ENCODE data around the gene OR6C6. TPM values are rescaled to one million over a fixed set of nuclear protein-coding genes. Genes with fewer than 3 reads are reported as not detected.
"Not testable (repeated sequence)": the region's sequence is repeated elsewhere in the genome, so short reads cannot be mapped to it uniquely, and the experiment has no call there.

OR6C6 gene
- total RNA-seq (2022), result not detected in 2 replicates
- not detected for Bru-seq, nascent RNA
- BruChase-seq, experiment 1, labeled RNA remaining after a 6-hour chase, result percentile 15 among the genes with signal in this experiment
- not detected for BruChase-seq, experiment 2, labeled RNA remaining after a 2-hour chase
- long read RNA-seq, result 0 reads

DNA sequence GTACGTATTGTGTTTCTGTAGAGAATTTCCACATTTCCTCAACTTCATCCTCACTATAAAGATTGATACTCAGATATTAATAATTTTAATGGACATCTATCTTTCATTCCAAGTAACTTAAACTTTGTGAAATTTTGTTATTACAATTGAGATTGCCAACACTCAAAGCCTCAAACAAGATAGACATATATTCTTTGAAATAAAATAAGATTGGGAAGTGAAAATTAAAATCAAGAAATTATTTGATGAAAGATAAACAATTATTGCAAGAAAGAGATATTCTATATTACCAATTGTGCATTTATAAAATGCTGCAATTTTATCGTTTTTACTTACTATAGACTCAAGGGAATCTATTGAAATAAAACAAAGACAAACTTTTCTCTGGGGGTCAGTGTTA lies at the start of gene OR6C6:
TSS of gene OR6C6 (minus strand) at position 101 of the 400 bp plus-strand sequence. CDS start 1,337 bp downstream, outside the sequence.
- intact Hi-C loops (cut with micrococcal nuclease; ENCODE audit: unreplicated experiment), result no loop called here
- no peak for DNase-seq

DNA sequence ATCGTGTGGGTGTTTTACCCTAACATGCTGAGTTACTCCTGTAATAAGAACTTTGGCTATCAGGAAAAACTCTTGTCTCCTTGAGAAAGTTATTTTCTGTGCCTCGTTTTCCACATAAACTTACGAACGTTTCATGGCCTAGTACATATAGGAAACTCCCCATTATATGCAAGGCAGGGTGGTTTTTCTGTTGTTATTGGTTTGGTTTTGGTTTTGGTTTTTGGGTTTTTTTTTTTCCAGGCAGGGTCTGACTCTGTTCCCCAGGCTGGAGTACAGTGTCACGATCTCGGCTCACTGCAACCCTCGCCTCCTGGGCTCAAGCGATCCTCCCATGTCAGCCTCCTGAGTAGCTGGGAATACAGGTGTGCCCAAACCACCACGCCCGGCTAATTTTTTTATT lies 39.6 kb upstream of the OR6C6 start:
- H3K4me1 Mint-ChIP-seq (ENCODE audit: low read depth, unreplicated experiment), result no peaks in the 10 kb centered on the region
- TF ChIP-seq, protein P1, sequence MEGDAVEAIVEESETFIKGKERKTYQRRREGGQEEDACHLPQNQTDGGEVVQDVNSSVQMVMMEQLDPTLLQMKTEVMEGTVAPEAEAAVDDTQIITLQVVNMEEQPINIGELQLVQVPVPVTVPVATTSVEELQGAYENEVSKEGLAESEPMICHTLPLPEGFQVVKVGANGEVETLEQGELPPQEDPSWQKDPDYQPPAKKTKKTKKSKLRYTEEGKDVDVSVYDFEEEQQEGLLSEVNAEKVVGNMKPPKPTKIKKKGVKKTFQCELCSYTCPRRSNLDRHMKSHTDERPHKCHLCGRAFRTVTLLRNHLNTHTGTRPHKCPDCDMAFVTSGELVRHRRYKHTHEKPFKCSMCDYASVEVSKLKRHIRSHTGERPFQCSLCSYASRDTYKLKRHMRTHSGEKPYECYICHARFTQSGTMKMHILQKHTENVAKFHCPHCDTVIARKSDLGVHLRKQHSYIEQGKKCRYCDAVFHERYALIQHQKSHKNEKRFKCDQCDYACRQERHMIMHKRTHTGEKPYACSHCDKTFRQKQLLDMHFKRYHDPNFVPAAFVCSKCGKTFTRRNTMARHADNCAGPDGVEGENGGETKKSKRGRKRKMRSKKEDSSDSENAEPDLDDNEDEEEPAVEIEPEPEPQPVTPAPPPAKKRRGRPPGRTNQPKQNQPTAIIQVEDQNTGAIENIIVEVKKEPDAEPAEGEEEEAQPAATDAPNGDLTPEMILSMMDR (IDR thresholded peaks at IDR 0.05; ENCODE audit: unreplicated experiment), result no peak
- BruUV-seq (replicated peaks), result no TSS peak
- no peak for DNase-seq
- CTCF ChIA-PET, result no interaction called here
- no peaks in the 10 kb centered on the region for H3K9me3 Mint-ChIP-seq (ENCODE audit: low read depth, unreplicated experiment)
- intact Hi-C loops (cut with micrococcal nuclease; ENCODE audit: unreplicated experiment), result no loop called here
- no peak overlapping the region for H3K27ac Mint-ChIP-seq (ENCODE audit: unreplicated experiment)
- no peaks in the 10 kb centered on the region for H3K36me3 Mint-ChIP-seq (ENCODE audit: insufficient read depth, unreplicated experiment)
- H3K4me3 Mint-ChIP-seq (ENCODE audit: low read depth, unreplicated experiment), result no peak overlapping the region
- H3K27me3 Mint-ChIP-seq (ENCODE audit: unreplicated experiment), result peaks cover 28% of the 10 kb centered on the region

More for the DNA sequence above, at the start of gene OR6C6:
- peaks cover 14% of the 10 kb centered on the region for H3K27me3 Mint-ChIP-seq (ENCODE audit: unreplicated experiment)
- no peak within 1 kb of the TSS for H3K27ac Mint-ChIP-seq (ENCODE audit: unreplicated experiment)
- no peaks in the 10 kb centered on the region for H3K36me3 Mint-ChIP-seq (ENCODE audit: insufficient read depth, unreplicated experiment)
- CTCF ChIA-PET, result interaction anchor here (0.6 kb wide), 1 partner anchor 51 kb away, joined by 3 read pairs; no protein-coding TSS in a partner anchor
- BruUV-seq (replicated peaks), result no TSS peak
- H3K4me3 Mint-ChIP-seq (ENCODE audit: low read depth, unreplicated experiment), result no peak within 1 kb of the TSS
- H3K9me3 Mint-ChIP-seq (ENCODE audit: low read depth, unreplicated experiment), result no peaks in the 10 kb centered on the region
- TF ChIP-seq, protein P1 (IDR thresholded peaks at IDR 0.05; ENCODE audit: unreplicated experiment), result no peak
- H3K4me1 Mint-ChIP-seq (ENCODE audit: low read depth, unreplicated experiment), result no peaks in the 10 kb centered on the region

DNA sequence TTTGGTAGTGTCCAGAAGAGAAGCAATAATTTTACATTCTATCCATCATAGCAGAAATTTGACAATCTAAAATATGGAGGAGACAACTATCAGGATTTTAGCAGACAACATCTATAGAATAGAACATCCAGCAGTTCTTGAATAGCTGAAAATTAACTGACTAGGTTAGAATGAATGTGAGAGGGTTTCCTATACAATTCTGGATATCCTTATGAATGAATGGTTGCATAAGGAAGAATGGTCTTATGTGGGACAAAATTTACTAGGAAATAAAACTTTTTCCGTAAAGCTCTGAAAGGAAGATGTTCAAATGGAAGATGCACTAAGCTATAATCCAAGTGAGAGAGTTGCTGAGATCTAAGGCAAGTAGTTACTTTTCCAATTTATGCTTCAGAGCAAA lies 34.1 kb upstream of the OR6C6 start, which contains the start of gene OR6C3:
TSS of gene OR6C3 (plus strand) at position 301 of the 400 bp plus-strand sequence. CDS start 955 bp downstream, outside the sequence.
- Mint-ChIP-seq H3K27ac (ENCODE audit: unreplicated experiment) (no peak within 1 kb of the TSS), H3K27me3 (ENCODE audit: unreplicated experiment) (peaks cover 13% of the 10 kb centered on the region), H3K4me1 (ENCODE audit: low read depth, unreplicated experiment) (no peaks in the 10 kb centered on the region), H3K9me3 (ENCODE audit: low read depth, unreplicated experiment) (no peaks in the 10 kb centered on the region), H3K4me3 (ENCODE audit: low read depth, unreplicated experiment) (no peak within 1 kb of the TSS), H3K36me3 (ENCODE audit: insufficient read depth, unreplicated experiment) (no peaks in the 10 kb centered on the region)
- CTCF ChIA-PET, result no interaction called here
- intact Hi-C loops (cut with micrococcal nuclease; ENCODE audit: unreplicated experiment), result no loop called here
- DNase-seq, result no peak
- TF ChIP-seq, protein P1 (IDR thresholded peaks at IDR 0.05; ENCODE audit: unreplicated experiment), result no peak
- BruUV-seq (replicated peaks), result no TSS peak

GRCh38 chr12:55325801-55326200 lies 29.4 kb upstream of the OR6C6 start:
- DNase-seq; H3K4me1 Mint-ChIP-seq (ENCODE audit: low read depth, unreplicated experiment); H3K27me3 Mint-ChIP-seq (ENCODE audit: unreplicated experiment); H3K4me3 Mint-ChIP-seq (ENCODE audit: low read depth, unreplicated experiment); H3K9me3 Mint-ChIP-seq (ENCODE audit: low read depth, unreplicated experiment); CTCF ChIA-PET; H3K27ac Mint-ChIP-seq (ENCODE audit: unreplicated experiment); H3K36me3 Mint-ChIP-seq (ENCODE audit: insufficient read depth, unreplicated experiment); BruUV-seq (replicated peaks); intact Hi-C loops (cut with micrococcal nuclease; ENCODE audit: unreplicated experiment): not testable (repeated sequence)

GRCh38 chr12:55320201-55320600 lies 23.8 kb upstream of the OR6C6 start:
- intact Hi-C loops (cut with micrococcal nuclease; ENCODE audit: unreplicated experiment), result no loop called here
- no peak overlapping the region for H3K4me3 Mint-ChIP-seq (ENCODE audit: low read depth, unreplicated experiment)
- TF ChIP-seq, protein P1 (IDR thresholded peaks at IDR 0.05; ENCODE audit: unreplicated experiment), result no peak
- peaks cover 13% of the 10 kb centered on the region for H3K27me3 Mint-ChIP-seq (ENCODE audit: unreplicated experiment)
- no peaks in the 10 kb centered on the region for H3K36me3 Mint-ChIP-seq (ENCODE audit: insufficient read depth, unreplicated experiment)
- H3K9me3 Mint-ChIP-seq (ENCODE audit: low read depth, unreplicated experiment), result peaks cover 2% of the 10 kb centered on the region
- no peak for DNase-seq
- CTCF ChIA-PET, result no interaction called here
- no peak overlapping the region for H3K27ac Mint-ChIP-seq (ENCODE audit: unreplicated experiment)
- no peaks in the 10 kb centered on the region for H3K4me1 Mint-ChIP-seq (ENCODE audit: low read depth, unreplicated experiment)
- BruUV-seq (replicated peaks), result no TSS peak
